ENCODE data around the gene ZBTB14. TPM values are rescaled to one million over a fixed set of nuclear protein-coding genes. Genes with fewer than 3 reads are reported as not detected.

The ZBTB14 gene
- polyA plus RNA-seq, 4 donors, result 21.3 to 28.5 (median 23.2) TPM

- peak in 1 of 4 donors; percentile 5 for DNase-seq (ENCODE audit: low read depth in 4 of 4, low spot score in 3 of 4)
These were observed 1.4 kb downstream of the ZBTB14 start for GRCh38 chr18:5294113-5294456.

DNA sequence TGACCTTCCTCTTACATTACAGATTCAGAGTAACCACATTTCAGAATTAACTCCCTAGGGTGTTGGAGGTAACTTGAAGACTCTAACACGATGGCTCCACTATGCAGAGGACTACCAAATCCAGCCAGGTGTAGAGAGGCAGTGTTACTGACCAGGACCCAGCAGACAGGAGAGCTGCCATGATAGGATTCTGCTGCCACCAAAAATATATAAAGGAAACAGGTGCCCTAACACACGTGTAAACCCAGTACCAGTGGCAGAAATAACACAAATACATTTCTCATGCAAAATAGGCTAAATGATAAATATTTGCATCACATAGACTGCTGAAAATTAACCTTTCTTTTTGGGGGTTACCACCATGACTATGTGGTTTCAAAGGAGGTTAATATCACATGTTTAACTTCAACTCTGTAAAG is 7.0 kb downstream of the ZBTB14 start:
- DNase-seq (ENCODE audit: low read depth in 4 of 4, low spot score in 3 of 4), result no peak

DNA sequence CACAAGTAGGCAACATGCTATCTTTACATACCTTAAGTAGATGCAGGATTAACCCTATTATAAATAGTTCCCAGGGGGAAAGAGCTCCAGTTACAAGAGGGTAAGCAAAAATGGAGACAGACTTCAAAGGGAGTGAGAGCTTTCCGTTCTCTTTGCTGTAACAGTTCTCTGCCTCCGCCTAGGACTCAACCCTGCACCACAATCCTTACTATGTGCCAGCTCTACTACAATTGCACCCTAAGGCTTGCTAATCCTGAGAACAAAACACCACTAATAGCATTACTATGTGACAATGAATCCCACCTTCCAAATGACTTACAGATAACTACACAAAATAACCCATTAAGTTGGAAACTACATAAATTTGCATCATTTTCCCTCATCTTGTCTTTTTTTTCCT is 7.7 kb downstream of the ZBTB14 start:
- no peak for DNase-seq (ENCODE audit: low read depth in 4 of 4, low spot score in 3 of 4)

DNA sequence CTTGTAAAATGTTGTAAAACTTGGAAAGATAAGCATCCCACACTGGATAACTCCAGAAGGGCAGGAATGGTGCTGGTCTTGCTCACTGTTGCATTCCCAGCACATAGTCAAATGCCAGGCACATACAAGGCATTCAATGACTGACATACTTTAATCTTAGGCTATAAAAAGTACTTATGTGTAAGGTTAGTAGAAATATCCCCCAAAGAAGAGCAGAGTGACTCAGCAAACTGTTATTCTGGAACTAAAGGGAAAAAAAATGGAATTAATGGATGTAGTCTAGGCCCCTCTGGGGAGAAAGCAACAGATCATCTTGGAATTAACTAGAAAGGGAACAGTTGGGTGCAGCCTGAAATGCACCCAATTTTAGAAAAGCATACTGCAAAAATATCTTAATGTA is 9.0 kb downstream of the ZBTB14 start:
- no peak for DNase-seq (ENCODE audit: low read depth in 4 of 4, low spot score in 3 of 4)

DNA sequence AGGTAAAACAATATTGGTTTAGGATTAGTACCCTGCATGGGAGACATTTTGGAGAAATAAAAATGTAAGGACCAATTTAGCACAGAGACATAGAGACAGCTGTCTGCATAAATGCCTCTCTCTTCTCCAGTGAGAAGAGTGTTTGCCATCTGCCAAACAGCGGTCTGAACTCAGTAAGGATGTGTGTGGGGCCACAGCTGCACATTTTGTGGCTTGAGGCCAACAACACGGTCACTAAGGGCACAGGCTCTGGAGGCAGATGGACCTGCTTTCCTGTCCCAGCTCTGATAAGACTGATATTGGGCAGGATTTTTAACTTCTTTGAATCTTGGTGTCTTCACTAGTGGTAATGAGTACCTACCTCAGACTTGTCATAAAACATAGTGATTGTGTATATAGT is 10.2 kb downstream of the ZBTB14 start:
- DNase-seq (ENCODE audit: low read depth in 4 of 4, low spot score in 3 of 4), result no peak

DNA sequence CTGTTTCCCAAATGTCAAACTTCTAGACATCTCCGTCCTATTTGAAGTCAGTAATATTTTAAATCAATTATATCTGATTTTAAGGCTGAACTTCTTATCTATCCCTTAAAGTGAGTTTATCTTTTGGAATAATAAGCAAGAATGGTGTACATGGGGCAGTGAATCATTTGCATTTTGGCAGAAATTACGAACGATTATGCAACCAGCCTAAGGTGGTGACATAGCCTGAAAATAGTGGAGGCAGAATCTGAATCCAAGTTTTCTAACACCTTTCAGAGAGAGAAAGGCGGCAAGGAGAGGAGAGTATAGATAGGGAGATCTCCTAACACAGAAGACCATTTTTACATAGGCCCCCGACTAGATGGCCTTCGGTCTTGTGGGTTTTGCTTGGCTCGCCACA is 10.7 kb downstream of the ZBTB14 start:
- DNase-seq (ENCODE audit: low read depth in 4 of 4, low spot score in 3 of 4), result no peak

GRCh38 chr18:5282770-5283169 is 12.8 kb downstream of the ZBTB14 start:
- DNase-seq (ENCODE audit: low read depth in 4 of 4, low spot score in 3 of 4), result no peak

- no peak for DNase-seq (ENCODE audit: low read depth in 4 of 4, low spot score in 3 of 4)
These were observed 18.6 kb downstream of the ZBTB14 start for GRCh38 chr18:5276947-5277346.

DNA sequence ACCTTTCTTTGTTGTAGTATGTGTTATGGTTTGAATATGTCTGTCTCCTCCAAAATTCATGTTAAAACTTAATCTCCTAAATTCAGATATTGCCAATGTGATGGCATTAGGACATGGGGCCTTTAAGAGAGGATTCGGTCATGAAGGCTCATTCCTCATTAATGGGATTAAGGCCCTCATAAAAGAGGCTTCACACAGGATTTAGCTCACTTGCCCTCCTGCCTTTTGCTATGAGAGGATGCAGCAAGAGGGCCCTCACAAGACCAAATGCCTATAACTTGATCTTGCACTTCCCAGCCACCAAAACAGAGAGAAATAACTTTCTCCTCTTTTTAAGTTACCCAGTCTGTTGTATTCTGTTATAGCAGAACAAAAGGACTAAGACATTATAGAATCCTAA is 19.7 kb downstream of the ZBTB14 start:
- DNase-seq (ENCODE audit: low read depth in 4 of 4, low spot score in 3 of 4), result no peak

DNA sequence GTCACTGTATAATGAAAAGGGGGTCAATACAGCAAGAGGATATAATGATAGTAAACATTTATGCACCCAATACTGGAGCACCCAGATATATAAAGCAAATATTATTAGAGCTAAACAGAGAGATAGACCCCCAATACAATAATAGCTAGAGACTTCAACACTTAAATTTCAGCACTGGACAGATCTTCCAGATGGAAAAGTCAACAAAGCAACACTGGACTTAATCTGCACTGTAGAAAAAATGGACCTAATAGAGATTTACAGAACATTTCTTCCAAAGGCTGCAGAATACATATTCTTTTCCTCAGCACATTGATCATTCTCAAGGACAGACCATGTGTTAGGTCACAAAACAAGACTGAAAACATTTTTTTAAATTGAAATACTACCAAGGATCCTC is 26.7 kb downstream of the ZBTB14 start:
- no peak for DNase-seq (ENCODE audit: low read depth in 4 of 4, low spot score in 3 of 4)

DNA sequence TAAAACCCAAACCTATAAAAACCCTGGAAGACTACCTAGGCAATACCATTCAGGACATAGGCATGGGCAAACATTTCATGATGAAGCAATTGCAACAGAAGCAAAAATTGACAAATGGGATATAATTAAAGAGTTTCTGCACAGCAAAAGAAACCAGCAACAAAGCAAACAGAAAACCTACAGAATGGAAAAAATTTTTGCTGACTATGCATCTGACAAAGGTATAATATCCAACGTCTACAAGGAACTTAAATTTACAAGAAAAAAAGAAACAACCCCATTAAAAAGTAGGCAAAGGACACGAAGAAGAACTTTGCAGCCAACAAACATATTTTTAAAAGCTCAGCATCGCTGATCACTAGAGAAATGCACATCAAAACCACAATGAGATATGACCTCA is 28.8 kb downstream of the ZBTB14 start:
- DNase-seq (ENCODE audit: low read depth in 4 of 4, low spot score in 3 of 4), result no peak

- no peak for DNase-seq (ENCODE audit: low read depth in 4 of 4, low spot score in 3 of 4)
These were observed 41.6 kb downstream of the ZBTB14 start for GRCh38 chr18:5253910-5254309.

GRCh38 chr18:5251117-5251516 is 44.4 kb downstream of the ZBTB14 start:
- DNase-seq (ENCODE audit: low read depth in 4 of 4, low spot score in 3 of 4), result no peak

DNA sequence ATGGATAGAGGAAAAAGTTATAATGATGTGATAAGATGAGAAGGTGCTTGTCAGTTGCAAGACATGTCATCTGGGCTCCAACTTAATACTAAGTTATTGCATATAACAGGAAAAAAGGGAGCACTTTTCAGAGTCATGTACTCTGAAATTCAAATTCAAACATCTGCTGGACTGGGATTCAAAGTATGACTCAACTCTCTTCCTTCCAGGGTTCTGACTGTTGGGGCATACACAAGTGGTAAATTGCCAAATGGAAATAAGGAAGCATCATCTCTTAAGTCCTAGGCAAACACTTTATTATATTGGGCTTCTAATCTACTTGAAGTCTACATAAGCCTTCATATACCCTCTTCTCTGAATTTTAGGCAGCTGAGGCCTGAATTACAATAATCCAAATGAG is 44.9 kb downstream of the ZBTB14 start:
- no peak for DNase-seq (ENCODE audit: low read depth in 4 of 4, low spot score in 3 of 4)

DNA sequence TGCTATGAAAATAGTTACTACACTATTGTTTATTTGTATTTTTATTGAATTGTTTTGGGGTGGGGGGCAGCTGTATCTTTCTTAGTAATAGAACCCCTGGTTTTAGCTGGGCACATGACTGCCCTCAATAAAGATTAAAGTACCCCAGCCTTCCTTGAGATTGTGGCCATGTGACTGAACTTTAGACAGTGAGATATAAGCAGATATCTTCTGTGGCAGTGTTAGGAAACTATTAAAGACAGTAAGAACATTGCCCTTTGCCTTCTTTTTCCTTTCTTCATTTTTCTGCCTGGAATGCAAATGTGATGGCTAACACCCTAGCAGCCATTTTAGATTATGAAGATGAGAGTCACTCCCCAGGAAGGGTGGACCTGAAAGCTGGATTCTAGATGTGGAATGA is 50.6 kb downstream of the ZBTB14 start:
- no peak for DNase-seq (ENCODE audit: low read depth in 4 of 4, low spot score in 3 of 4)

DNA sequence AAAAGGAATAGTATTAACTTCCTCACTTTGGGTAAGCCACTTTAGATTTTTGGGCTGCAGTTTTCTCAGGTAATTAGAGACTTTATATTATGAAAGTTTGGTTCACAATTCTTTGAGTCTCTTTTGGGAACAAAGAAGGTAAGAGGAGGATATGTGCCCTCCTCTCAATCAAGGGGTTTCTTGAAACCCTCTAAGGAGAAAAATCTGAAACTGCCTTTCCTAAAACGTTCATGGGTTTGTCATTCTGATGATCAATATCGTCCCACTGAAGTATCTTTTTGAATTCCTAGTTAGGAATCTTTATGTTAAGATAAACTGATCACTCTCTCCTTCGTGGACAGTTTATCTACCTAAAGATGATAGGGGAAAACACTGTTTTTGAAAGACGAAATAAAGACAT is 56.1 kb downstream of the ZBTB14 start:
- DNase-seq (ENCODE audit: low read depth in 4 of 4, low spot score in 3 of 4), result no peak

Other genes starting within 250 kb of the ZBTB14 start
- gene AKAIN1, start 98.5 kb downstream of the ZBTB14 start, polyA plus RNA-seq (ENCODE audit: insufficient read length in 4 of 4), result not detected
- 10 to 100 TPM; 42.0 to 59.6 (median 58.0) TPM for gene EPB41L3, start 248.3 kb upstream of the ZBTB14 start, polyA plus RNA-seq (ENCODE audit: insufficient read length in 4 of 4)